Nephron (organoid): Measurements from ENCODE around the gene TMED9.
"Not testable (repeated sequence)": the region's sequence is repeated elsewhere in the genome, so short reads cannot be mapped to it uniquely, and the experiment has no call there.

Experiments used
- H3K27ac Mint-ChIP-seq, 3 experiments: 2 replicates each; pipeline ENCODE4 v1.8.0; 2020; ENCODE audit warnings: mixed read lengths in 3 of 3, mild to moderate bottlenecking in 2 of 3, moderate library complexity in 1 of 3
- H3K27me3 Mint-ChIP-seq: 2 replicates; pipeline ENCODE4 v1.8.0; 2021; ENCODE audit warnings: low read depth, mild to moderate bottlenecking, moderate library complexity, mixed read lengths
- H3K36me3 Mint-ChIP-seq: 2 replicates; pipeline ENCODE4 v1.8.0; 2020; ENCODE audit warnings: low read depth, mixed read lengths
- H3K4me1 Mint-ChIP-seq: 2 replicates; pipeline ENCODE4 v1.8.0; 2020; ENCODE audit warnings: mixed read lengths
- H3K4me3 Mint-ChIP-seq, 3 experiments: 2 replicates each; pipeline ENCODE4 v1.8.0; 2020; ENCODE audit warnings: mild to moderate bottlenecking in 3 of 3, mixed read lengths in 3 of 3, moderate library complexity in 2 of 3
- H3K9me3 Mint-ChIP-seq: 2 replicates; pipeline ENCODE4 v1.8.0; 2020; ENCODE audit warnings: mixed read lengths
- CTCF ChIP-seq, 3 experiments: fragments of 200-600 bp; sonication (generic); IDR thresholded peaks; one replicate each; pipeline ENCODE4 v1.5.0; 2021; ENCODE audit warnings: antibody characterized with exemption in 3 of 3; ENCODE audit not compliant: unreplicated experiment in 3 of 3

The TMED9 gene

GRCh38 chr5:177611446-177612214 is 19.6 kb downstream of the TMED9 start:
- H3K9me3 Mint-ChIP-seq, result no peaks in the 10 kb centered on the region
- no peaks in the 10 kb centered on the region for H3K4me1 Mint-ChIP-seq
- peaks cover 8% of the 10 kb centered on the region for H3K36me3 Mint-ChIP-seq
- TF ChIP-seq CTCF (IDR thresholded peaks at IDR 0.05; ENCODE audit: unreplicated experiment in 3 of 3), result no peak
- H3K4me3 Mint-ChIP-seq, result no peak overlapping the region
- H3K27ac Mint-ChIP-seq, result no peak overlapping the region
- H3K27me3 Mint-ChIP-seq, result no peaks in the 10 kb centered on the region

- H3K4me3 Mint-ChIP-seq, result no peak overlapping the region
- H3K27me3 Mint-ChIP-seq, result no peaks in the 10 kb centered on the region
- no peaks in the 10 kb centered on the region for H3K9me3 Mint-ChIP-seq
- no peak for TF ChIP-seq CTCF (IDR thresholded peaks at IDR 0.05; ENCODE audit: unreplicated experiment in 3 of 3)
- peaks cover 9% of the 10 kb centered on the region for H3K36me3 Mint-ChIP-seq
- no peak overlapping the region for H3K27ac Mint-ChIP-seq
- H3K4me1 Mint-ChIP-seq, result no peaks in the 10 kb centered on the region
These were observed 20.2 kb downstream of the TMED9 start for GRCh38 chr5:177612215-177612673.

GRCh38 chr5:177620560-177620959 is 28.6 kb downstream of the TMED9 start:
- no peak for TF ChIP-seq CTCF (IDR thresholded peaks at IDR 0.05; ENCODE audit: unreplicated experiment in 3 of 3)
- H3K27me3 Mint-ChIP-seq, result no peaks in the 10 kb centered on the region
- H3K36me3 Mint-ChIP-seq, result peaks cover 77% of the 10 kb centered on the region
- no peaks in the 10 kb centered on the region for H3K4me1 Mint-ChIP-seq
- no peak overlapping the region for H3K27ac Mint-ChIP-seq
- peaks cover 14% of the 10 kb centered on the region for H3K9me3 Mint-ChIP-seq
- H3K4me3 Mint-ChIP-seq, result no peak overlapping the region

- not testable (repeated sequence) for H3K27ac Mint-ChIP-seq
These were observed 32.2 kb downstream of the TMED9 start for GRCh38 chr5:177624172-177624571.

GRCh38 chr5:177630186-177630585 is 38.2 kb downstream of the TMED9 start:
- H3K27ac Mint-ChIP-seq, H3K4me1 Mint-ChIP-seq, H3K27me3 Mint-ChIP-seq, H3K4me3 Mint-ChIP-seq, H3K9me3 Mint-ChIP-seq: not testable (repeated sequence)
- peaks cover 29% of the 10 kb centered on the region for H3K36me3 Mint-ChIP-seq

More at GRCh38 chr5:177624172-177624571, 32.2 kb downstream of the TMED9 start:
- H3K4me3 Mint-ChIP-seq, H3K4me1 Mint-ChIP-seq, H3K27me3 Mint-ChIP-seq, H3K9me3 Mint-ChIP-seq: not testable (repeated sequence)
- H3K36me3 Mint-ChIP-seq, result peaks cover 64% of the 10 kb centered on the region

- H3K4me3 Mint-ChIP-seq, H3K4me1 Mint-ChIP-seq, H3K27ac Mint-ChIP-seq, H3K27me3 Mint-ChIP-seq: not testable (repeated sequence)
- peaks cover 29% of the 10 kb centered on the region for H3K9me3 Mint-ChIP-seq
- H3K36me3 Mint-ChIP-seq, result peaks cover 37% of the 10 kb centered on the region
These were observed 42.9 kb downstream of the TMED9 start for GRCh38 chr5:177634912-177635311.

- not testable (repeated sequence) for H3K4me3 Mint-ChIP-seq, H3K27ac Mint-ChIP-seq, H3K4me1 Mint-ChIP-seq, H3K27me3 Mint-ChIP-seq
- Mint-ChIP-seq H3K36me3 (peaks cover 41% of the 10 kb centered on the region), H3K9me3 (peaks cover 11% of the 10 kb centered on the region)
These were observed 53.5 kb downstream of the TMED9 start for GRCh38 chr5:177645462-177645861.
